Neuron (in vitro differentiated cells): ENCODE data around the gene PSPH.
"Not testable (repeated sequence)": the region's sequence is repeated elsewhere in the genome, so short reads cannot be mapped to it uniquely, and the experiment has no call there.

Experiments used
- H2AFZ ChIP-seq: one replicate; pipeline ENCODE4 v1.6.1; 2013; ENCODE audit warnings: low read depth, mild to moderate bottlenecking, inconsistent platforms, low read length, moderate library complexity
- H3K27me3 ChIP-seq: one replicate; pipeline ENCODE4 v1.6.1; 2013; ENCODE audit warnings: low read length; ENCODE audit not compliant: insufficient read depth
- H3K36me3 ChIP-seq: one replicate; pipeline ENCODE4 v1.6.1; 2013; ENCODE audit warnings: low read length; ENCODE audit not compliant: insufficient read depth
- H3K4me1 ChIP-seq: one replicate; pipeline ENCODE4 v1.6.1; 2013; ENCODE audit warnings: low read length; ENCODE audit not compliant: insufficient read depth
- H3K4me3 ChIP-seq: 2 replicates; pipeline ENCODE4 v1.5.1; 2013; ENCODE audit warnings: mild to moderate bottlenecking, low read length, moderate library complexity
- H3K9me3 ChIP-seq: one replicate; pipeline ENCODE4 v1.6.1; 2013; ENCODE audit warnings: low read length

Gene PSPH

GRCh38 chr7:56017015-56017414, 34.2 kb downstream of the PSPH start:
- H3K9me3 ChIP-seq, H3K27me3 ChIP-seq: not testable (repeated sequence)
- peaks cover 52% of the 10 kb centered on the region for H3K36me3 ChIP-seq

GRCh38 chr7:56009695-56010094, 41.5 kb downstream of the PSPH start:
- Histone ChIP-seq H2AFZ (no peak overlapping the region), H3K4me3 (no peak overlapping the region), H3K9me3 (no peaks in the 10 kb centered on the region), H3K36me3 (peaks cover 30% of the 10 kb centered on the region), H3K4me1 (peaks cover 6% of the 10 kb centered on the region), H3K27me3 (no peaks in the 10 kb centered on the region)

More at GRCh38 chr7:56017015-56017414, 34.2 kb downstream of the PSPH start:
- H3K4me3 ChIP-seq, H3K4me1 ChIP-seq, H2AFZ ChIP-seq: not testable (repeated sequence)

DNA sequence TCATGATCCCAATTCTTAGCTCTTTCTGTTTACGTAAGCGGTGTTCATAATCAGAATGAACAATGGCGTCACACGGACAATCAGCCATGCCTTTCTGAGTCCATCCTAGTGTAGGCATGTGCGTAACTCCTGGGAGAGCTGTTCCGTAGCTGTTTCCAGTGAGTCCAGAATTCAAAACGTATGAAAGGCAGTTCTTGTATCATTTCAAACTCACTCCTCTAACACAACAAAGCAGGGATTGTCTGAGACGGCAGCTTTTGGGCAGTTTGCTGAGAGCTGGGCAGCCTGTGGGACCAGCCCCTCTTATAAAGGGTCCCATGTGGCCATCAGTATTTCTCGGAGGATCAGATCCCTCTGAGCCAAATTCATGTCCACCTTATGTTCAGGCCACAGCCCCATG, 43.4 kb downstream of the PSPH start:
- H3K9me3 ChIP-seq, result no peaks in the 10 kb centered on the region
- H3K27me3 ChIP-seq, result no peaks in the 10 kb centered on the region
- H3K4me1 ChIP-seq, result peaks cover 6% of the 10 kb centered on the region
- peaks cover 17% of the 10 kb centered on the region for H3K36me3 ChIP-seq
- H2AFZ ChIP-seq, result no peak overlapping the region
- no peak overlapping the region for H3K4me3 ChIP-seq

DNA sequence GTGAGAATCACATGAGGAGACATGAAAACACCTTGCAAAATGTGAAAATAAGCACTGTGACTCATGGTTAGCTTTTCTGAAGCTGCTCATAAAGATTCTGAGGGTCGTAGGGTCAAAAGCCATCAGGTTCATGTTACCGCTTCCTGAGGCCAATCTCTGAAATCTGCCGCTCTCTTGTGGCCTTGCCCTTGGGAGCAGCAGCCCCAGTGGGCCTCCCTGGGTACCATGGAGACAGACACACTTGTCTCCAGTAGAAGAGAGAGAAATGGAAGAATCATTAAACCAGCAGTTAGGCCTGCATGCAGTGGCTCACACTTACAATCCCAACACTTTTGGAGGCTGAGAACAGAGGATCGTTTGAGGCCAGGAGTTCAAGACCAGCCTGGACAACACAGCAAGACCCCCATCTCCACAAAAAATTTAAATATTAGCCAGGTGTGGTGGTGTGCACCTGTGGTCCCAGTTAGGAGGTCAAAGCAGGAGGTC, 44.0 kb downstream of the PSPH start:
- Histone ChIP-seq H3K36me3 (peaks cover 14% of the 10 kb centered on the region), H2AFZ (no peak overlapping the region), H3K4me1 (peaks cover 6% of the 10 kb centered on the region), H3K27me3 (no peaks in the 10 kb centered on the region), H3K9me3 (no peaks in the 10 kb centered on the region), H3K4me3 (no peak overlapping the region)

GRCh38 chr7:56003749-56004148, 47.5 kb downstream of the PSPH start:
- peaks cover 6% of the 10 kb centered on the region for H3K4me1 ChIP-seq
- H3K9me3 ChIP-seq, result no peaks in the 10 kb centered on the region
- no peaks in the 10 kb centered on the region for H3K27me3 ChIP-seq
- no peak overlapping the region for H3K4me3 ChIP-seq
- H2AFZ ChIP-seq, result no peak overlapping the region
- peaks cover 5% of the 10 kb centered on the region for H3K36me3 ChIP-seq

DNA sequence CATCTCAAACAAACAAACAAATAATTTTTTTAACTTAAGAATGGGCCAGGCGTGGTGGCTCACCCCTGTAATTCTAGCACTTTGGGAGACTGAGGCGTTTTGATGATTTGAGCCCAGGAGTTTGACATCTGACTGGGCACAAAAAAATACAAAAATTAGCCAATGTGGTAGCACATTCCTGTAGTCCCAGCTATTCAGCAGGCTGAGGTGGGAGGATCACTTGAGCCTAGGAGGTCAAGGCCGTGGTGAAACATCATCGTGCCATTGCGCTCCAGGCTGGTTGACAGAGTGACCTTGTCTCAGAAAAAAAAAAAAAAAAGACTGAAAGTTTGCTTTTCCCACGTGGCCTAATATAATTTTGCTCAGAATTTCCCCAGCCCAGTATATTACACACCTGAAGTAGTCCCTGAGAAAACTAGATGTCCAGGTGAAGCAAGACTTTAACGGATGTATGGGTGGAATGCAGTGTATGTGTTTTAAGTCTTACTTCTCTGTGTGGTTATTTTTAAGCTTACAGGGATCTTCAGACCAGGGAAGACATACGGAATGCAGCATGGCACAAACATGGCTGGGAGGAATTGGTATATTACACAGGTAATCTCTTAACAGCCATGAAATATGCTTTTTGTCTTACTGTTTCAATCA, 54.3 kb downstream of the PSPH start:
- no peaks in the 10 kb centered on the region for H3K4me1 ChIP-seq
- peaks cover 58% of the 10 kb centered on the region for H3K36me3 ChIP-seq
- H3K9me3 ChIP-seq, result no peaks in the 10 kb centered on the region
- H3K4me3 ChIP-seq, result no peak overlapping the region
- H2AFZ ChIP-seq, result no peak overlapping the region
- no peaks in the 10 kb centered on the region for H3K27me3 ChIP-seq

GRCh38 chr7:55992346-55992745, 58.9 kb downstream of the PSPH start:
- Histone ChIP-seq H3K36me3 (peaks cover 72% of the 10 kb centered on the region), H3K27me3 (no peaks in the 10 kb centered on the region), H3K4me3 (no peak overlapping the region), H2AFZ (no peak overlapping the region), H3K4me1 (no peaks in the 10 kb centered on the region), H3K9me3 (peaks cover 2% of the 10 kb centered on the region)

- Histone ChIP-seq H3K4me3 (no peak overlapping the region), H3K4me1 (no peaks in the 10 kb centered on the region), H2AFZ (no peak overlapping the region), H3K27me3 (no peaks in the 10 kb centered on the region), H3K9me3 (peaks cover 2% of the 10 kb centered on the region), H3K36me3 (peaks cover 85% of the 10 kb centered on the region)
Measured at GRCh38 chr7:55983537-55983936, 67.7 kb downstream of the PSPH start.

- H3K9me3 ChIP-seq, result no peaks in the 10 kb centered on the region
- no peaks in the 10 kb centered on the region for H3K27me3 ChIP-seq
- H2AFZ ChIP-seq, result no peak overlapping the region
- peaks cover 73% of the 10 kb centered on the region for H3K36me3 ChIP-seq
- H3K4me1 ChIP-seq, result no peaks in the 10 kb centered on the region
- H3K4me3 ChIP-seq, result no peak overlapping the region
Measured at GRCh38 chr7:55980266-55980665, 71.0 kb downstream of the PSPH start.

- H2AFZ ChIP-seq, result no peak overlapping the region
- H3K4me1 ChIP-seq, result no peaks in the 10 kb centered on the region
- no peaks in the 10 kb centered on the region for H3K27me3 ChIP-seq
- H3K4me3 ChIP-seq, result no peak overlapping the region
- H3K9me3 ChIP-seq, result no peaks in the 10 kb centered on the region
- peaks cover 49% of the 10 kb centered on the region for H3K36me3 ChIP-seq
Measured at GRCh38 chr7:55977831-55978230, 73.4 kb downstream of the PSPH start.

DNA sequence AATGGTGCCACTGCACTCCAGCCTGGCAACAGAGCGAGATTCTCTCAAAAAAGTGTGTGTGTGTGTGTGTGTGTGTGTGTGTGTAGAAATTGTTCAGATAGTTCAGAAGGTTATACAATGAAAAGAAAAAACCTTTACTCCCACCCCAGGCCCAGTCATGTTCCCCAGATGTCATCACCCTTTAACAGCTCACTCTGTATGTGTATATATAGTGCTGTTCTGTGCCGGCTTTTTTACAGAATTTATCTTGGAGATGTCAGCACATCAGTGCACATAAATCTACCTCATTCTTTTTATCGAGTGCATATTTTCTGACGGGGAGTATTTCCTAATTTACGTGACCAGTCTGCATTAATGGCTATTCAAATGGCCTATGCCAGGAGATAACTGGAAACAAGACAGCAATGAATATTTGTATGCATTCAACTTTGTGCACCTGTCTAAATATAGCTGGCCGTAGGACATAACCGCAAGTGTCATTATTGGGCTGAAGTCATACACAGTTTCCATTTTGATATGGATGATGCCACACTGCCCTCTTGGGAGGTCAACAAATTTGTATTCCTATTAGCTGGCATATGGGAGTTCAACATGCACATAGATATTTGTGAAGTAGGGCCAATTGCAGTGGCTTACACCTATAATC, 75.1 kb downstream of the PSPH start:
- no peaks in the 10 kb centered on the region for H3K4me1 ChIP-seq
- no peak overlapping the region for H2AFZ ChIP-seq
- H3K9me3 ChIP-seq, result peaks cover under 1% of the 10 kb centered on the region
- H3K36me3 ChIP-seq, result peaks cover 36% of the 10 kb centered on the region
- no peaks in the 10 kb centered on the region for H3K27me3 ChIP-seq
- H3K4me3 ChIP-seq, result no peak overlapping the region

GRCh38 chr7:55973747-55974250, 77.4 kb downstream of the PSPH start:
- Histone ChIP-seq H3K36me3 (peaks cover 22% of the 10 kb centered on the region), H3K4me1 (no peaks in the 10 kb centered on the region), H3K27me3 (no peaks in the 10 kb centered on the region), H3K9me3 (peaks cover 6% of the 10 kb centered on the region), H3K4me3 (no peak overlapping the region), H2AFZ (no peak overlapping the region)

GRCh38 chr7:55970978-55971377, 80.3 kb downstream of the PSPH start:
- Histone ChIP-seq H3K9me3 (peaks cover 7% of the 10 kb centered on the region), H3K4me1 (peaks cover under 1% of the 10 kb centered on the region), H3K36me3 (peaks cover 19% of the 10 kb centered on the region), H3K4me3 (no peak overlapping the region), H2AFZ (no peak overlapping the region), H3K27me3 (no peaks in the 10 kb centered on the region)
